IMR-90 (cell line): ENCODE measurements around the gene COL18A1. TPM values are rescaled to one million over a fixed set of nuclear protein-coding genes. Genes with fewer than 3 reads are reported as not detected.

ENCODE experiments used
- ATAC-seq: fragments of 200-7000 bp; cut with Tn5 transposase; 2 replicates; pipeline ENCODE4 v1.9.1; 2020; ENCODE audit warnings: low read depth, mild to moderate bottlenecking, moderate library complexity
- BruUV-seq: library from RNA; stranded (reverse); fragments of 400-500 nt; replicated peaks from 2 replicates; lab custom pipeline; 2021; lab: Mats Ljungman, UMichigan
- CTCF ChIA-PET: fragments of 300-600 bp; formaldehyde crosslinking; extraction: SDS; loops from one replicate; lab custom pipeline; 2021; ENCODE audit warnings: antibody characterized with exemption; lab: Yijun Ruan, JAX
- POLR2A ChIA-PET: fragments of 300-600 bp; sonication (Branson Sonifier 250); formaldehyde crosslinking; loops from one replicate; lab custom pipeline; 2022; ENCODE audit warnings: antibody characterized with exemption; ENCODE audit not compliant: unreplicated experiment; lab: Charles Lee
- DNase-seq: peaks from one replicate; pipeline ENCODE4 v3.0.0; 2013
- H2AFZ ChIP-seq: replicated peaks from 2 replicates; pipeline ENCODE3; 2013; ENCODE audit warnings: low read length, mild to moderate bottlenecking; ENCODE audit not compliant: poor library complexity
- H2AK5ac ChIP-seq: 2 replicates; pipeline ENCODE4 v1.6.1; 2013; ENCODE audit warnings: low read depth, low read length, inconsistent platforms
- H2AK9ac ChIP-seq: replicated peaks from 2 replicates; pipeline ENCODE3; 2013; ENCODE audit warnings: mild to moderate bottlenecking, low read depth, low read length, moderate library complexity; ENCODE audit not compliant: poor library complexity
- H2BK120ac ChIP-seq: 2 replicates; pipeline ENCODE4 v1.6.1; 2013; ENCODE audit warnings: low read depth, low read length, inconsistent platforms
- H2BK15ac ChIP-seq: 3 replicates; pipeline ENCODE4 v1.6.1; 2013; ENCODE audit warnings: low read depth, low read length, inconsistent platforms
- H2BK20ac ChIP-seq: 2 replicates; pipeline ENCODE4 v1.6.1; 2013; ENCODE audit warnings: low read depth, mild to moderate bottlenecking, inconsistent platforms, low read length, moderate library complexity
- H2BK5ac ChIP-seq: 2 replicates; pipeline ENCODE4 v1.6.1; 2013; ENCODE audit warnings: mild to moderate bottlenecking, low read depth, low read length, inconsistent platforms; ENCODE audit not compliant: poor library complexity, severe bottlenecking
- H3K14ac ChIP-seq: replicated peaks from 2 replicates; pipeline ENCODE4 v1.6.1; 2013; ENCODE audit warnings: low read depth, low read length, inconsistent platforms
- H3K18ac ChIP-seq: 2 replicates; pipeline ENCODE4 v1.6.1; 2013; ENCODE audit warnings: low read depth, low read length, control low read depth
- H3K23ac ChIP-seq: 2 replicates; pipeline ENCODE4 v1.6.1; 2013; ENCODE audit warnings: low read depth, low read length, inconsistent platforms
- H3K27ac ChIP-seq: 2 replicates; pipeline ENCODE4 v1.5.1; 2013; ENCODE audit warnings: mild to moderate bottlenecking, control low read depth, low read length; ENCODE audit not compliant: insufficient read depth
- H3K27me3 ChIP-seq: 2 replicates; pipeline ENCODE4 v1.6.1; 2013; ENCODE audit warnings: low read length; ENCODE audit not compliant: control insufficient read depth, insufficient read depth
- H3K36me3 ChIP-seq: 2 replicates; pipeline ENCODE4 v1.6.1; 2013; ENCODE audit warnings: low read length, mixed read lengths; ENCODE audit not compliant: control insufficient read depth, insufficient read depth
- H3K4ac ChIP-seq: 2 replicates; pipeline ENCODE4 v1.6.1; 2013; ENCODE audit warnings: low read depth, low read length, inconsistent platforms
- H3K4me1 ChIP-seq: 2 replicates; pipeline ENCODE4 v1.6.1; 2013; ENCODE audit warnings: low read length, mixed read lengths; ENCODE audit not compliant: control insufficient read depth, insufficient read depth
- H3K4me2 ChIP-seq: 2 replicates; pipeline ENCODE4 v1.6.1; 2013; ENCODE audit warnings: low read depth, mild to moderate bottlenecking, control low read depth, low read length, moderate library complexity
- H3K4me3 ChIP-seq: 2 replicates; pipeline ENCODE4 v1.5.1; 2013; ENCODE audit warnings: low read depth, mild to moderate bottlenecking, control low read depth, low read length, moderate library complexity; ENCODE audit not compliant: insufficient read depth
- H3K56ac ChIP-seq: 2 replicates; pipeline ENCODE4 v1.6.1; 2013; ENCODE audit warnings: low read length, inconsistent platforms; ENCODE audit not compliant: insufficient read depth; ENCODE audit errors: extremely low read depth
- H3K79me1 ChIP-seq, 2 experiments: 2 replicates each; pipeline ENCODE4 v1.6.1; 2013; ENCODE audit warnings: low read length in 2 of 2, inconsistent platforms in 1 of 2, low read depth in 1 of 2
- H3K9ac ChIP-seq: 2 replicates; pipeline ENCODE4 v1.6.1; 2013; ENCODE audit warnings: low read depth, low read length, control low read depth
- H3K9me1 ChIP-seq: 2 replicates; pipeline ENCODE4 v1.6.1; 2013; ENCODE audit warnings: low read length, inconsistent platforms; ENCODE audit not compliant: insufficient read depth
- H3K9me3 ChIP-seq: 2 replicates; pipeline ENCODE4 v1.6.1; 2013; ENCODE audit warnings: low read length; ENCODE audit not compliant: control insufficient read depth, insufficient read depth
- H4K20me1 ChIP-seq: 2 replicates; pipeline ENCODE4 v1.6.1; 2013; ENCODE audit warnings: low read length, inconsistent platforms; ENCODE audit not compliant: insufficient read depth
- H4K5ac ChIP-seq: 2 replicates; pipeline ENCODE4 v1.6.1; 2013; ENCODE audit warnings: mild to moderate bottlenecking, low read depth, low read length, control low read depth
- H4K8ac ChIP-seq, 2 experiments: 2 replicates each; pipeline ENCODE4 v1.6.1; 2013; ENCODE audit warnings: low read depth in 2 of 2, low read length in 2 of 2, control low read depth in 1 of 2, inconsistent platforms in 1 of 2
- H4K91ac ChIP-seq: 2 replicates; pipeline ENCODE4 v1.6.1; 2013; ENCODE audit warnings: low read depth, low read length, inconsistent platforms; ENCODE audit not compliant: insufficient read depth
- BHLHE40 ChIP-seq: fragments of 150-350 bp; IDR thresholded peaks from 2 replicates; pipeline ENCODE4 v1.6.1; 2016; ENCODE audit warnings: mild to moderate bottlenecking, low read depth, low read length
- CEBPB ChIP-seq: IDR thresholded peaks from 2 replicates; pipeline ENCODE4 v1.6.1; 2012; ENCODE audit warnings: low read depth, low read length, improper control_type of control experiment
- CHD1 ChIP-seq: IDR thresholded peaks from 2 replicates; pipeline ENCODE4 v1.6.1; 2012; ENCODE audit warnings: low read depth, low read length, improper control_type of control experiment
- CTCF ChIP-seq: conservative IDR thresholded peaks from 2 replicates; pipeline ENCODE4 v1.5.1; 2012; ENCODE audit warnings: mild to moderate bottlenecking, low read depth, low read length, improper control_type of control experiment
- ELK1 ChIP-seq: fragments of 150-350 bp; IDR thresholded peaks from 2 replicates; pipeline ENCODE4 v1.6.1; 2016; ENCODE audit warnings: low read depth, mild to moderate bottlenecking, low read length, moderate library complexity, borderline replicate concordance
- FOS ChIP-seq: fragments of 150-350 bp; IDR thresholded peaks from 2 replicates; pipeline ENCODE4 v1.6.1; 2016; ENCODE audit warnings: low read depth, low read length
- MAFK ChIP-seq: IDR thresholded peaks from 2 replicates; pipeline ENCODE4 v1.6.1; 2012; ENCODE audit warnings: low read depth, low read length, improper control_type of control experiment
- MAZ ChIP-seq: IDR thresholded peaks from 2 replicates; pipeline ENCODE4 v1.6.1; 2012; ENCODE audit warnings: low read depth, mild to moderate bottlenecking, low read length, improper control_type of control experiment, moderate library complexity, borderline replicate concordance
- MXI1 ChIP-seq: IDR thresholded peaks from 2 replicates; pipeline ENCODE4 v1.6.1; 2012; ENCODE audit warnings: low read depth, mild to moderate bottlenecking, low read length, moderate library complexity, borderline replicate concordance
- NFE2L2 ChIP-seq: fragments of 150-350 bp; IDR thresholded peaks from 2 replicates; pipeline ENCODE4 v1.6.1; 2016; ENCODE audit warnings: low read depth, mild to moderate bottlenecking, low read length
- POLR2A ChIP-seq: IDR thresholded peaks from 2 replicates; pipeline ENCODE4 v1.6.1; 2012; ENCODE audit warnings: mild to moderate bottlenecking, low read depth, low read length
- RAD21 ChIP-seq: IDR thresholded peaks from 2 replicates; pipeline ENCODE4 v1.6.1; 2012; ENCODE audit warnings: low read length, improper control_type of control experiment
- RCOR1 ChIP-seq: IDR thresholded peaks from 2 replicates; pipeline ENCODE4 v1.6.1; 2012; ENCODE audit warnings: mild to moderate bottlenecking, low read length, improper control_type of control experiment; ENCODE audit not compliant: insufficient replicate concordance
- RFX5 ChIP-seq: IDR thresholded peaks from 2 replicates; pipeline ENCODE4 v1.8.0; 2012; ENCODE audit warnings: low read depth, mild to moderate bottlenecking, low read length, moderate library complexity
- SMC3 ChIP-seq: fragments of 150-350 bp; IDR thresholded peaks from 2 replicates; pipeline ENCODE4 v1.6.1; 2016; ENCODE audit warnings: low read depth, mild to moderate bottlenecking, antibody characterized with exemption, low read length, moderate library complexity
- USF2 ChIP-seq: fragments of 150-350 bp; IDR thresholded peaks from 2 replicates; pipeline ENCODE4 v1.6.1; 2017; ENCODE audit warnings: mild to moderate bottlenecking, antibody characterized with exemption, low read length, low read depth
- WGBS, 2 experiments: methylation state at CpG; one replicate each; pipeline versions ENCODE4 v1.1.5 to v1.1.7; 2013; ENCODE audit warnings: missing lambda C conversion rate in 2 of 2; ENCODE audit not compliant: insufficient read length in 1 of 2; ENCODE audit errors: extremely low coverage in 2 of 2; 5-methylcytosine and 5-hydroxymethylcytosine counted together
- dilution Hi-C: fragments of 300-500 bp; cut with HindIII; formaldehyde crosslinking; loops from one replicate; pipeline ENCODE4 v1.14.3; 2018; ENCODE audit warnings: low sequenced_read_pairs; ENCODE audit not compliant: unreplicated experiment
- in situ Hi-C: fragments of 300-500 bp; cut with MboI; formaldehyde crosslinking; loops from 3 replicates; pipeline ENCODE4 v1.14.3; 2019; ENCODE audit warnings: low sequenced_read_pairs, inconsistent platforms, mixed read lengths
- intact Hi-C: fragments of 100-400 bp; cut with micrococcal nuclease; formaldehyde crosslinking; loops from 2 replicates; pipeline ENCODE4 v1.10.0; 2022
- polyA plus RNA-seq, 3 experiments: library from polyadenylated mRNA; depleted of rRNA; stranded (reverse); fragments of >200 nt; gene quantifications; 2 replicates each; pipeline ENCODE4 v1.2.3, GENCODE V29; 2012; ENCODE audit warnings: low replicate concordance in 1 of 3
- total RNA-seq: library from RNA; depleted of rRNA; stranded (reverse); fragments of >200 nt; gene quantifications from 2 replicates; pipeline ENCODE4 v1.2.3, GENCODE V29; 2012

COL18A1 gene
- total and polyA plus RNA-seq, 2 of the 4 experiments (the other 2 are of a cell fraction), result 4.3 to 46.7 TPM

- Histone ChIP-seq H3K23ac (no peak overlapping the region), H4K5ac (no peak overlapping the region), H3K9me1 (no peaks in the 10 kb centered on the region), H3K4me3 (no peak overlapping the region), H3K56ac (no peak overlapping the region), H3K9ac (no peak overlapping the region), H3K27me3 (no peaks in the 10 kb centered on the region), H3K4me2 (no peak overlapping the region), H2BK20ac (no peak overlapping the region), H3K4me1 (no peaks in the 10 kb centered on the region), H2AFZ (no peak overlapping the region), H3K27ac (no peak overlapping the region), H3K9me3 (peaks cover 16% of the 10 kb centered on the region), H2BK15ac (no peak overlapping the region), H2BK120ac (no peak overlapping the region), H2AK5ac (no peak overlapping the region), H3K18ac (no peak overlapping the region), H3K14ac (no peak overlapping the region), H2BK5ac (no peak overlapping the region), H3K4ac (no peak overlapping the region), H4K20me1 (no peaks in the 10 kb centered on the region), H2AK9ac (no peak overlapping the region), H4K8ac (no peak overlapping the region), H3K36me3 (peaks cover 12% of the 10 kb centered on the region), H4K91ac (no peak overlapping the region), H3K79me1 (peaks cover 5 to 6% of the 10 kb centered on the region in 2 experiments; a peak in 2 of 4 replicates)
- ATAC-seq (no peak), DNase-seq (no peak)
- no CpG with 5 or more reads among the region's 4 CpGs for WGBS, 2 experiments
- BruUV-seq, result no TSS peak
- ChIA-PET CTCF (no interaction called here), POLR2A (no interaction called here)
- dilution Hi-C loops (no loop called here), in situ Hi-C loops (no loop called here), intact Hi-C loops (no loop called here)
- TF ChIP-seq MAZ, result no peak
- no peak for TF ChIP-seq RAD21
- no peak for TF ChIP-seq CHD1
- no peak for TF ChIP-seq BHLHE40
- no peak for TF ChIP-seq RCOR1
- TF ChIP-seq FOS, result no peak
- no peak for TF ChIP-seq POLR2A
- no peak for TF ChIP-seq MXI1
- no peak for TF ChIP-seq ELK1
- no peak for TF ChIP-seq RFX5
- TF ChIP-seq CTCF, result no peak
- TF ChIP-seq SMC3, result no peak
- TF ChIP-seq NFE2L2, result no peak
- TF ChIP-seq CEBPB, result no peak
- no peak for TF ChIP-seq MAFK
- no peak for TF ChIP-seq USF2
These were observed 114.2 kb downstream of the COL18A1 start for GRCh38 chr21:45519182-45519581.
